Stimulated activated CD4-positive, alpha-beta T cell treated with anti-CD3 and anti-CD28 coated beads, Interleukin-4, amount 100 ng/mL, for 4 hours (primary cell): ENCODE data around the gene NUDT3.
"Not testable (repeated sequence)": the region's sequence is repeated elsewhere in the genome, so short reads cannot be mapped to it uniquely, and the experiment has no call there.

Experiments
- DNase-seq, 2 experiments: peaks; one replicate each; pipeline ENCODE4 v3.0.0-alpha.2; 2020

Gene NUDT3

GRCh38 chr6:34392497-34393190 is at the start of gene NUDT3:
NUDT3 (minus strand) TSS chr6:34392669; CDS start chr6:34392362, 307 bp downstream.
- DNase-seq, result peak; percentile 92 to 94

GRCh38 chr6:34441526-34441925 is 49.1 kb upstream of the NUDT3 start:
- DNase-seq, result no peak

- no peak for DNase-seq
Observed at GRCh38 chr6:34439442-34439841, 47.0 kb upstream of the NUDT3 start.

GRCh38 chr6:34438705-34439104 is 46.2 kb upstream of the NUDT3 start:
- DNase-seq, result no peak

- no peak for DNase-seq
Observed at GRCh38 chr6:34437644-34437970, 45.1 kb upstream of the NUDT3 start.

- no peak for DNase-seq
Observed at GRCh38 chr6:34436803-34437643, 44.6 kb upstream of the NUDT3 start.

- DNase-seq, result no peak
Observed at GRCh38 chr6:34435916-34436315, 43.4 kb upstream of the NUDT3 start.

GRCh38 chr6:34425498-34426410 is 33.3 kb upstream of the NUDT3 start, which contains the start of gene RPS10:
RPS10 (minus strand) TSS chr6:34426069; CDS start chr6:34425221, 848 bp downstream.
- DNase-seq, result peak; percentile 85 to 93

GRCh38 chr6:34425132-34425497 is 32.6 kb upstream of the NUDT3 start:
- DNase-seq, result peak in 1 of 2 experiments; percentile 18

GRCh38 chr6:34424200-34425131 is 32.0 kb upstream of the NUDT3 start:
- DNase-seq, result no peak

GRCh38 chr6:34423254-34423653 is 30.8 kb upstream of the NUDT3 start:
- DNase-seq, result no peak

- DNase-seq, result no peak
Observed at GRCh38 chr6:34418367-34418766, 25.9 kb upstream of the NUDT3 start.

- DNase-seq, result no peak
Observed at GRCh38 chr6:34416877-34417371, 24.5 kb upstream of the NUDT3 start.

GRCh38 chr6:34414999-34415858 is 22.8 kb upstream of the NUDT3 start:
- DNase-seq, result peak in 1 of 2 experiments; percentile 23

- no peak for DNase-seq
Observed at GRCh38 chr6:34412643-34413214, 20.3 kb upstream of the NUDT3 start.

GRCh38 chr6:34412016-34412415 is 19.5 kb upstream of the NUDT3 start:
- no peak for DNase-seq

GRCh38 chr6:34407915-34408314 is 15.4 kb upstream of the NUDT3 start:
- DNase-seq, result not testable (repeated sequence)

GRCh38 chr6:34396518-34396917 is 4.0 kb upstream of the NUDT3 start:
- no peak for DNase-seq

GRCh38 chr6:34393966-34394305 is 1.5 kb upstream of the NUDT3 start:
- DNase-seq, result no peak

GRCh38 chr6:34393191-34393965 is 909 bp upstream of the NUDT3 start:
- DNase-seq, result no peak
